ENCODE results near the gene CLPTM1L. TPM values are rescaled to one million over a fixed set of nuclear protein-coding genes. Genes with fewer than 3 reads are reported as not detected.

Gene CLPTM1L
- polyA plus RNA-seq, 2 of the 4 experiments (the other 2 are of a cell fraction): 171 to 173 TPM

DNA sequence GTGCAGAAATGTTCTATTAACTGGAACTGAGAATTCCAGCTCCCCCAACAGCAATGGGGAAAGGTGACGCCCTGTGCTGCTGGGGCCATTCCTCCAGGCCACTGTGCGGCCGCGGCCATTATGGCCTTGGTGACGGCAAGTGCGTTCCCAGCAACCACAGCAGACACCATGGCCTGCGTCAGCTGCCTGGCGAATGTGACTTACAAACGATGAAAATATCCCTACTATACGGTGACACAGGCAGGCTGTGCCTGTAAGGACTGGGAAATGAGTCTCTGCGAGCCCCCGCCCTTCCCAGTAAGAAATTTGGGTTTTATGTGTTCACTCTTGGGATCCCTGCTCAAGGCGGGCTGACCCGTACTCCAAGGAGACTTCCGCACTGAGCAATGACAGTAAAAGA, 20.6 kb downstream of the CLPTM1L start:
- DNase-seq (ENCODE audit: low read depth in 1 of 2, low spot score in 1 of 2) (no peak), FAIRE-seq (no peak), ATAC-seq (no peak)
- WGBS (ENCODE audit: missing lambda C conversion rate): 97% methylated on average over 15 of the region's 15 CpGs
- CTCF ChIA-PET: interaction anchor here (0.9 kb wide), 1 partner anchor 9 kb away, joined by 5 read pairs; no protein-coding TSS in a partner anchor
- TF ChIP-seq CBX8 (IDR thresholded peaks at IDR 0.05) (no peak), RCOR1 (IDR thresholded peaks at IDR 0.05; ENCODE audit: low read depth, low read length) (no peak), POLR2A (IDR thresholded peaks at IDR 0.05; ENCODE audit: low read length) (no peak), ZC3H11A (IDR thresholded peaks at IDR 0.05) (no peak), HEYL (CRISPR knock-in tag; IDR thresholded peaks at IDR 0.05) (no peak), EHF (CRISPR knock-in tag; IDR thresholded peaks at IDR 0.05) (no peak), KDM1A (IDR thresholded peaks at IDR 0.05; ENCODE audit: low read depth) (no peak), HOXA7 (CRISPR knock-in tag; IDR thresholded peaks at IDR 0.05) (no peak), TP53 (CRISPR knock-in tag; IDR thresholded peaks at IDR 0.05) (no peak)
- Histone ChIP-seq H3K4me3 (no peak overlapping the region), H3K9me3 (peaks cover 20% of the 10 kb centered on the region), H3K4me1 (peaks cover 28% of the 10 kb centered on the region; the same call in 2 of the 3 replicates), H3K27ac (no peak overlapping the region), H3K4me2 (no peak overlapping the region)
- POLR2A ChIA-PET: no interaction called here

- Histone ChIP-seq H3K27ac (no peak overlapping the region; a peak in 1 of 6 replicates), H3K9me3 (peaks cover 15% of the 10 kb centered on the region; the same call in 2 of the 3 replicates), H3K4me2 (no peak overlapping the region), H3K4me1 (peaks cover 24% of the 10 kb centered on the region; the same call in 2 of the 3 replicates), H3K4me3 (no peak overlapping the region)
- ATAC-seq (no peak), FAIRE-seq (no peak), DNase-seq (ENCODE audit: low read depth in 1 of 2, low spot score in 1 of 2) (no peak)
- ChIA-PET CTCF (interaction anchor here (0.9 kb wide), 1 partner anchor 9 kb away, joined by 5 read pairs; no protein-coding TSS in a partner anchor), POLR2A (no interaction called here)
- TF ChIP-seq MAFK (IDR thresholded peaks at IDR 0.05; ENCODE audit: partially characterized antibody) (no peak), GATA3 (IDR thresholded peaks at IDR 0.05; ENCODE audit: borderline replicate concordance) (no peak), ATOH8 (CRISPR knock-in tag; IDR thresholded peaks at IDR 0.05; ENCODE audit: low read depth) (no peak), ZSCAN20 (CRISPR knock-in tag; IDR thresholded peaks at IDR 0.05) (no peak), POLR2AphosphoS2 (conservative IDR thresholded peaks at IDR 0.05; ENCODE audit: low read length) (no peak), EHF (CRISPR knock-in tag; IDR thresholded peaks at IDR 0.05) (no peak), RCOR1 (IDR thresholded peaks at IDR 0.05; ENCODE audit: low read depth, low read length) (no peak)
- TF ChIP-seq, protein P1, sequence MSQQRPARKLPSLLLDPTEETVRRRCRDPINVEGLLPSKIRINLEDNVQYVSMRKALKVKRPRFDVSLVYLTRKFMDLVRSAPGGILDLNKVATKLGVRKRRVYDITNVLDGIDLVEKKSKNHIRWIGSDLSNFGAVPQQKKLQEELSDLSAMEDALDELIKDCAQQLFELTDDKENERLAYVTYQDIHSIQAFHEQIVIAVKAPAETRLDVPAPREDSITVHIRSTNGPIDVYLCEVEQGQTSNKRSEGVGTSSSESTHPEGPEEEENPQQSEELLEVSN (IDR thresholded peaks at IDR 0.05; ENCODE audit: borderline replicate concordance, low read depth): no peak
- 95% methylated on average over 13 of the region's 13 CpGs for WGBS (ENCODE audit: missing lambda C conversion rate)
Measured at GRCh38 chr5:1323803-1324173, 21.1 kb downstream of the CLPTM1L start.

DNA sequence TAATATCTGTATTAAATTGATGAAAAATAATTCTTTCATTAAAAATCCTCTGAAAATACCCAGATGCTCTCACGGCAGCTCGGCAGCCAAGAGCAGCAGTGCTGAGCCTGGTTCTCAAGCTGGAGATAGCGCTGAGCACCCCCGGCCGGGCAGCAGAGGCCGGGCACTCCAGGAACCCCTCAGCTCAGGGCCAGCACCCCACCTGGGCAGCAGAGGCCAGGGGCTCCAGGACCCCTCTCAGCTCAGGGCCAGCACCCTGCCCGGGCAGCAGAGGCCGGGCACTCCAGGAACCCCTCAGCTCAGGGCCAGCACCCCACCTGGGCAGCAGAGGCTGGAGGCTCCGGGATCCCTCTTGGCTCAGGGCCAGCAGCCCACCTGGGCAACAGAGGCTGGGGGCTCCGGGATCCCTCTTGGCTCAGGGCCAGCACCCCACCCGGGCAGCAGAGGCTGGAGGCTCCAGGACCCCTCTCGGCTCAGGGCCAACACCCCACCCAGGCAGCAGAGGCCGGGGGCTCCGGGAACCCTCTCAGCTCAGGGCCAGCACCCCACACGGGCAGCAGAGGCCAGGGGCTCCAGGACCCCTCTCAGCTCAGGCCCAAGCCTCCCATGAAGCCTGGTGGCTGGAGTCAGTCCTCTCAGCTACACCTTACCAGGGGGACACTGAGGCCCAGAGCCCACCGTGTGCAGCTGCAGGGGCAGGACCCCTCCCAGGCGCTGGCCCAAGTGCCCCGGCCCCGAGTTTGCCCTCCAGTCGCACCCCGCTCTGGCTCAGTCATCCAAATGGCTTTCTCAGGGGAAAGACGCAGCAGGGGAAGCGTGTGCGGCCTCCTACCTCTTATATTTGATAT, 21.7 kb downstream of the CLPTM1L start:
- FAIRE-seq: no peak
- H3K4me1 ChIP-seq: peaks cover 18% of the 10 kb centered on the region; the same call in 2 of the 3 replicates
- H3K27ac ChIP-seq: no peak overlapping the region; a peak in 1 of 6 replicates
- no peak overlapping the region for H3K4me3 ChIP-seq
- ChIA-PET POLR2A (no interaction called here), CTCF (interaction anchor here (0.9 kb wide), 1 partner anchor 8 kb away, joined by 5 read pairs; no protein-coding TSS in a partner anchor)
- no peak for ATAC-seq
- H3K4me2 ChIP-seq: no peak overlapping the region
- peaks cover 9% of the 10 kb centered on the region; the same call in 1 of the 3 replicates for H3K9me3 ChIP-seq
- WGBS (ENCODE audit: missing lambda C conversion rate): 89% methylated on average over 17 of the region's 24 CpGs
- TF ChIP-seq FOSB (CRISPR knock-in tag; IDR thresholded peaks at IDR 0.05): no peak
- TF ChIP-seq, protein P2, sequence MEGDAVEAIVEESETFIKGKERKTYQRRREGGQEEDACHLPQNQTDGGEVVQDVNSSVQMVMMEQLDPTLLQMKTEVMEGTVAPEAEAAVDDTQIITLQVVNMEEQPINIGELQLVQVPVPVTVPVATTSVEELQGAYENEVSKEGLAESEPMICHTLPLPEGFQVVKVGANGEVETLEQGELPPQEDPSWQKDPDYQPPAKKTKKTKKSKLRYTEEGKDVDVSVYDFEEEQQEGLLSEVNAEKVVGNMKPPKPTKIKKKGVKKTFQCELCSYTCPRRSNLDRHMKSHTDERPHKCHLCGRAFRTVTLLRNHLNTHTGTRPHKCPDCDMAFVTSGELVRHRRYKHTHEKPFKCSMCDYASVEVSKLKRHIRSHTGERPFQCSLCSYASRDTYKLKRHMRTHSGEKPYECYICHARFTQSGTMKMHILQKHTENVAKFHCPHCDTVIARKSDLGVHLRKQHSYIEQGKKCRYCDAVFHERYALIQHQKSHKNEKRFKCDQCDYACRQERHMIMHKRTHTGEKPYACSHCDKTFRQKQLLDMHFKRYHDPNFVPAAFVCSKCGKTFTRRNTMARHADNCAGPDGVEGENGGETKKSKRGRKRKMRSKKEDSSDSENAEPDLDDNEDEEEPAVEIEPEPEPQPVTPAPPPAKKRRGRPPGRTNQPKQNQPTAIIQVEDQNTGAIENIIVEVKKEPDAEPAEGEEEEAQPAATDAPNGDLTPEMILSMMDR (IDR thresholded peaks at IDR 0.05): no peak
- no peak for DNase-seq (ENCODE audit: low read depth in 1 of 2, low spot score in 1 of 2)
